Neural progenitor cell (in vitro differentiated cells): ENCODE results near the gene TLE3. TPM values are rescaled to one million over a fixed set of nuclear protein-coding genes. Genes with fewer than 3 reads are reported as not detected.

Experiments used
- DNase-seq: peaks from one replicate; pipeline ENCODE4 v3.0.0-alpha.2; 2016; ENCODE audit warnings: low spot score
- H2AFZ ChIP-seq: fragments of 200-600 bp; sonication (generic); replicated peaks from 2 replicates; pipeline ENCODE4 v1.6.1; 2016; ENCODE audit warnings: antibody characterized with exemption
- H3F3A ChIP-seq: fragments of 200-600 bp; sonication (generic); 2 replicates; pipeline ENCODE4 v1.6.1; 2016; ENCODE audit warnings: antibody characterized with exemption, low read depth
- H3K27ac ChIP-seq: fragments of 200-600 bp; sonication (generic); 2 replicates; pipeline ENCODE4 v1.5.1; 2016; ENCODE audit warnings: mild to moderate bottlenecking
- H3K27me3 ChIP-seq: fragments of 200-600 bp; sonication (generic); 2 replicates; pipeline ENCODE4 v1.6.1; 2016; ENCODE audit warnings: mild to moderate bottlenecking, moderate library complexity
- H3K36me3 ChIP-seq: fragments of 200-600 bp; sonication (generic); 2 replicates; pipeline ENCODE4 v1.5.1; 2016
- H3K4me1 ChIP-seq: fragments of 200-600 bp; sonication (generic); 2 replicates; pipeline ENCODE4 v1.6.1; 2016; ENCODE audit warnings: mixed run types
- H3K4me2 ChIP-seq: fragments of 200-600 bp; sonication (generic); 2 replicates; pipeline ENCODE4 v1.6.1; 2016
- H3K4me3 ChIP-seq: fragments of 200-600 bp; sonication (generic); 2 replicates; pipeline ENCODE4 v1.5.1; 2016
- H3K79me2 ChIP-seq: fragments of 200-600 bp; sonication (generic); 2 replicates; pipeline ENCODE4 v1.6.1; 2016; ENCODE audit warnings: low read depth
- H3K9ac ChIP-seq: fragments of 200-600 bp; sonication (generic); 2 replicates; pipeline ENCODE4 v1.6.1; 2016
- H3K9me3 ChIP-seq: fragments of 200-600 bp; sonication (generic); 2 replicates; pipeline ENCODE4 v1.5.1; 2016; ENCODE audit warnings: low read depth
- H4K20me1 ChIP-seq: fragments of 200-600 bp; sonication (generic); 2 replicates; pipeline ENCODE4 v1.6.1; 2016; ENCODE audit warnings: low read depth
- H3K27ac Mint-ChIP-seq: 3 replicates; pipeline ENCODE4 v1.8.0; 2021; ENCODE audit warnings: mixed read lengths
- H3K27me3 Mint-ChIP-seq: 2 replicates; pipeline ENCODE4 v1.8.0; 2022; ENCODE audit warnings: low read depth, mild to moderate bottlenecking, inconsistent platforms, moderate library complexity, mixed read lengths; ENCODE audit not compliant: insufficient read depth
- H3K36me3 Mint-ChIP-seq: 3 replicates; pipeline ENCODE4 v1.8.0; 2021; ENCODE audit warnings: mixed read lengths
- H3K4me1 Mint-ChIP-seq: 3 replicates; pipeline ENCODE4 v1.8.0; 2021; ENCODE audit warnings: mixed read lengths
- H3K4me3 Mint-ChIP-seq: 3 replicates; pipeline ENCODE4 v1.8.0; 2021; ENCODE audit warnings: mild to moderate bottlenecking, moderate library complexity, mixed read lengths
- H3K9me3 Mint-ChIP-seq: 3 replicates; pipeline ENCODE4 v1.8.0; 2020; ENCODE audit warnings: mixed read lengths
- CTCF ChIP-seq: fragments of 200-600 bp; sonication (generic); IDR thresholded peaks from 2 replicates; pipeline ENCODE4 v1.5.1; 2017; ENCODE audit warnings: antibody characterized with exemption, mild to moderate bottlenecking
- EZH2 ChIP-seq: fragments of 200-600 bp; sonication (generic); IDR thresholded peaks from 2 replicates; pipeline ENCODE4 v1.6.1; 2017; ENCODE audit warnings: antibody characterized with exemption, mild to moderate bottlenecking, moderate library complexity
- EZH2phosphoT487 ChIP-seq: fragments of 200-600 bp; sonication (generic); IDR thresholded peaks from 2 replicates; pipeline ENCODE4 v1.6.1; 2017; ENCODE audit warnings: antibody characterized with exemption
- total RNA-seq: library from RNA; depleted of rRNA; stranded (reverse); fragments of >200 nt; gene quantifications from 2 replicates; pipeline ENCODE4 v1.2.3, GENCODE V29; 2015; ENCODE audit warnings: low replicate concordance

Gene TLE3
- total RNA-seq, 1 donor from 2014 or later, result 22.1 TPM

DNA sequence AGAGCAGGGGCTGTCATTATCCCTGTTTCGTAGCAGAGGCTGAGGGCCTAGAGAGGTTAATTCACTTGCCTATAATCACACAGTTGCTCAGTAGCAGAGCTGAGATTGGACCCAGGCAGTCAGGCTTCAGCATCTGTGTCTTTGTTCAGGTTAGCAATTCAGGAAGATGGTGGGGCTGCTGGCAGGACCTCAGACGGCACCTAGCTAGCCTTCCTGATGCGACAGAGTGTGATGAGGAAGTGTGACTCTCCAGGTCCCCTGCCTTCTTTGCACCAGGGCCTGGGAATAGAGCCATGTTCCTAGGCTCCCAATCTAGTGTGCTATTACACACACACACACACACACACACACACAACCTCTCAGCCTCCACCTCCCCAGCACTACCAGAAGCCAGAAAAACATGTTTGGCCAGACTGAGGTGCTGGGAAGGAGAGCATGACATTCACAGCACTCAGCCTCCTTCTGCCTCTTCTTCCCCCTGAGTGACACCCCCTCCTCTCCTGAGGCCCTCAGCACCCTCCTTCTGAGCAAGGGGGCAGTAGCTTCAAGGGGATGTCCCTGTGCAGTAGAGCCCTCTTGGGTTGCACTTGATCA lies 88.9 kb downstream of the TLE3 start:
- no peak for TF ChIP-seq EZH2
- no peak for TF ChIP-seq EZH2phosphoT487
- no peak for TF ChIP-seq CTCF
- no peaks in the 10 kb centered on the region for H3K9me3 ChIP-seq
- peaks cover 10% of the 10 kb centered on the region for H3K4me1 Mint-ChIP-seq
- H3K4me3 Mint-ChIP-seq, result no peak overlapping the region
- H3K4me2 ChIP-seq, result no peak overlapping the region
- H3K9ac ChIP-seq, result no peak overlapping the region
- H3K9me3 Mint-ChIP-seq, result no peaks in the 10 kb centered on the region
- no peaks in the 10 kb centered on the region for H3K36me3 Mint-ChIP-seq
- H3F3A ChIP-seq, result no peaks in the 10 kb centered on the region
- H3K27ac ChIP-seq, result no peak overlapping the region
- no peaks in the 10 kb centered on the region for H3K4me1 ChIP-seq
- H4K20me1 ChIP-seq, result no peaks in the 10 kb centered on the region
- no peak overlapping the region for H2AFZ ChIP-seq
- H3K36me3 ChIP-seq, result no peaks in the 10 kb centered on the region
- H3K27ac Mint-ChIP-seq, result no peak overlapping the region
- H3K4me3 ChIP-seq, result no peak overlapping the region
- H3K27me3 Mint-ChIP-seq, result peaks cover 5% of the 10 kb centered on the region
- DNase-seq, result no peak
- no peaks in the 10 kb centered on the region for H3K27me3 ChIP-seq
- H3K79me2 ChIP-seq, result no peaks in the 10 kb centered on the region

DNA sequence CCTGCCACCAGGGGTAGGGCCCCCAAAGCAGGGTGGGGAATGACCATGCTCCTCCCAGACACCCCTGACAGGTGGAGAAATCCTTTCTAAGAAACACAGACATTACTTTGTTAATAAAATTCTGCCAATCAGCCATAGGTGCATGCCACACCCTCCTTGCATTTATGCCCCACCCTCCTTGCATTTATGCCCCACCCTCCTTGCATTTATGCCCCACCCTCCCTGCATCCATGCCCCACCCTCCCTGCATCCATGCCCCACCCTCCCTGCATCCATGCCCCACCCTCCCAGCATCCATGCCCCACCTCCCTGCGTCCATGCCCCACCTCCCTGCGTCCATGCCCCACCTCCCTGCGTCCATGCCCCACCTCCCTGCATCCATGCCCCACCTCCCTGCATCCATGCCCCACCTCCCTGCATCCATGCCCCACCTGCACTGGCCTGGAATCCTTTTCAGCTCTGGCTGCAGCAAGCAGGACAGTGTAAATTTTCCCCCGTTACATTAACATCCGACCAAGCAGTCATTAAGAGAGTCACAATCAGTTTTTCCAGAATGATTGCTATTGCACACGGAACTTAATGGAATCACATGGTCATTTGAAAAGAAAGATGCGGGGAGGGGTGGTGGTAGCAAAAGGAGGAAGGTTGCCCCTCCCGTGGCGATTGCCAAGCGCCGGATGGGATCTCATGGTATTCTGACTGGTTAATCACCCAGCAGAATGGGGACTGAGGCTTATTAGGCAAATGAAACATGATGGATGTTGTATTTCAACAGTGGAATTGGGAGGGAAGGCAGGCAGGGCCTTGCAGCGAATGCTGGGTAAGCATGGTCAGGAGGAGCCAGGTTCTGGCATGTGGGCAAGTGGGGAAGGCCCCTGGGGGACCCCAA lies 91.2 kb downstream of the TLE3 start:
- TF ChIP-seq EZH2phosphoT487, result no peak
- no peak for TF ChIP-seq EZH2
- TF ChIP-seq CTCF, result no peak
- H3K4me1 ChIP-seq, result no peaks in the 10 kb centered on the region
- peaks cover 5% of the 10 kb centered on the region for H3K4me1 Mint-ChIP-seq
- no peak overlapping the region for H3K4me2 ChIP-seq
- no peaks in the 10 kb centered on the region for H3K9me3 ChIP-seq
- peaks cover 7% of the 10 kb centered on the region for H3K27me3 Mint-ChIP-seq
- no peaks in the 10 kb centered on the region for H3K36me3 ChIP-seq
- H3K27ac ChIP-seq, result no peak overlapping the region
- peaks cover 3% of the 10 kb centered on the region for H3K36me3 Mint-ChIP-seq
- H3K4me3 Mint-ChIP-seq, result no peak overlapping the region
- H3K9ac ChIP-seq, result no peak overlapping the region
- no peaks in the 10 kb centered on the region for H3K27me3 ChIP-seq
- no peaks in the 10 kb centered on the region for H3K79me2 ChIP-seq
- H4K20me1 ChIP-seq, result no peaks in the 10 kb centered on the region
- no peak for DNase-seq
- H3F3A ChIP-seq, result no peaks in the 10 kb centered on the region
- H3K4me3 ChIP-seq, result no peak overlapping the region
- H2AFZ ChIP-seq, result no peak overlapping the region
- no peak overlapping the region for H3K27ac Mint-ChIP-seq
- H3K9me3 Mint-ChIP-seq, result peaks cover 12% of the 10 kb centered on the region

GRCh38 chr15:70004826-70005225 lies 92.9 kb downstream of the TLE3 start:
- Mint-ChIP-seq H3K36me3 (peaks cover 3% of the 10 kb centered on the region), H3K27ac (no peak overlapping the region), H3K9me3 (peaks cover 12% of the 10 kb centered on the region), H3K4me1 (peaks cover 8% of the 10 kb centered on the region), H3K4me3 (no peak overlapping the region), H3K27me3 (peaks cover 13% of the 10 kb centered on the region)
- no peaks in the 10 kb centered on the region for H3K79me2 ChIP-seq
- H3K9me3 ChIP-seq, result no peaks in the 10 kb centered on the region
- no peaks in the 10 kb centered on the region for H3K27me3 ChIP-seq
- no peaks in the 10 kb centered on the region for H3K4me1 ChIP-seq
- H3K27ac ChIP-seq, result no peak overlapping the region
- H2AFZ ChIP-seq, result no peak overlapping the region
- H3K4me2 ChIP-seq, result no peak overlapping the region
- DNase-seq, result no peak
- H3K4me3 ChIP-seq, result no peak overlapping the region
- no peak for TF ChIP-seq CTCF
- TF ChIP-seq EZH2phosphoT487, result no peak
- TF ChIP-seq EZH2, result no peak
- H3K36me3 ChIP-seq, result no peaks in the 10 kb centered on the region
- no peak overlapping the region for H3K9ac ChIP-seq
- H3F3A ChIP-seq, result no peaks in the 10 kb centered on the region
- H4K20me1 ChIP-seq, result no peaks in the 10 kb centered on the region
